Fibroblast of skin of scalp (primary cell): Measurements from ENCODE around the gene RASGEF1B.
A peak's percentile ranks its signal among the peaks of the same experiment; 100 is the strongest.
"Not testable (repeated sequence)": the region's sequence is repeated elsewhere in the genome, so short reads cannot be mapped to it uniquely, and the experiment has no call there.

ENCODE experiments used
- DNase-seq: peaks from one replicate; pipeline ENCODE4 v3.0.0-alpha.2; 2013

RASGEF1B gene

GRCh38 chr4:81498046-81498445 is 26.3 kb upstream of the RASGEF1B start:
- DNase-seq, result no peak

- no peak for DNase-seq
Observed at GRCh38 chr4:81495345-81495744, 23.6 kb upstream of the RASGEF1B start.

- DNase-seq, result no peak
Observed at GRCh38 chr4:81494031-81494431, 22.3 kb upstream of the RASGEF1B start.

GRCh38 chr4:81492606-81493230 is 21.0 kb upstream of the RASGEF1B start:
- no peak for DNase-seq

GRCh38 chr4:81491943-81492342 is 20.2 kb upstream of the RASGEF1B start:
- no peak for DNase-seq

GRCh38 chr4:81490403-81491160 is 18.9 kb upstream of the RASGEF1B start:
- DNase-seq, result no peak

GRCh38 chr4:81486502-81486901 is 14.8 kb upstream of the RASGEF1B start:
- no peak for DNase-seq

GRCh38 chr4:81485310-81485980 is 13.7 kb upstream of the RASGEF1B start:
- DNase-seq, result no peak

GRCh38 chr4:81482326-81482725 is 10.6 kb upstream of the RASGEF1B start:
- DNase-seq, result no peak

- no peak for DNase-seq
Observed at GRCh38 chr4:81481151-81481550, 9.4 kb upstream of the RASGEF1B start.

GRCh38 chr4:81479573-81479972 is 7.9 kb upstream of the RASGEF1B start:
- DNase-seq, result not testable (repeated sequence)

GRCh38 chr4:81473331-81474265 is 1.9 kb upstream of the RASGEF1B start:
- peak; percentile 15 for DNase-seq

- peak; percentile 26 for DNase-seq
Observed at GRCh38 chr4:81472281-81473182, 825 bp upstream of the RASGEF1B start.

GRCh38 chr4:81471298-81471587 is 464 bp downstream of the RASGEF1B start:
- DNase-seq, result no peak

- DNase-seq, result no peak
Observed at GRCh38 chr4:81470456-81471297, 1.0 kb downstream of the RASGEF1B start.

- DNase-seq, result no peak
Observed at GRCh38 chr4:81469781-81470455, 1.8 kb downstream of the RASGEF1B start.

- no peak for DNase-seq
Observed at GRCh38 chr4:81468678-81469077, 3.0 kb downstream of the RASGEF1B start.

GRCh38 chr4:81467672-81467964 is 4.1 kb downstream of the RASGEF1B start:
- no peak for DNase-seq

- DNase-seq, result peak; percentile 83
Observed at GRCh38 chr4:81466841-81467671, 4.7 kb downstream of the RASGEF1B start.
